HG03139 (cell line): ENCODE data around the gene RNF141.
A peak's percentile ranks its signal among the peaks of the same experiment; 100 is the strongest.

Experiments used
- ATAC-seq: cut with Tn5 transposase; IDR thresholded peaks from one replicate; pipeline ENCODE4 v1.9.1; 2021; ENCODE audit not compliant: unreplicated experiment

Gene RNF141

GRCh38 chr11:10498426-10499250 is 42.3 kb downstream of the RNF141 start:
- no peak for ATAC-seq

GRCh38 chr11:10498022-10498400 is 43.0 kb downstream of the RNF141 start:
- no peak for ATAC-seq

GRCh38 chr11:10497371-10498021 is 43.5 kb downstream of the RNF141 start:
- ATAC-seq: no peak

GRCh38 chr11:10496296-10496936 is 44.6 kb downstream of the RNF141 start:
- ATAC-seq: no peak

GRCh38 chr11:10495464-10495786 is 45.6 kb downstream of the RNF141 start:
- no peak for ATAC-seq

GRCh38 chr11:10494636-10495463 is 46.1 kb downstream of the RNF141 start:
- no peak for ATAC-seq

GRCh38 chr11:10493041-10493663 is 47.8 kb downstream of the RNF141 start:
- ATAC-seq: no peak

GRCh38 chr11:10492084-10492483 is 48.9 kb downstream of the RNF141 start:
- ATAC-seq: no peak

- ATAC-seq: no peak
Observed at GRCh38 chr11:10490398-10491241, 50.4 kb downstream of the RNF141 start.

GRCh38 chr11:10490032-10490397 is 51.0 kb downstream of the RNF141 start:
- ATAC-seq: no peak

GRCh38 chr11:10488934-10489691 is 51.9 kb downstream of the RNF141 start:
- ATAC-seq: peak; percentile 48

GRCh38 chr11:10488121-10488933 is 52.7 kb downstream of the RNF141 start:
- ATAC-seq: no peak

- ATAC-seq: no peak
Observed at GRCh38 chr11:10487002-10487647, 53.9 kb downstream of the RNF141 start.

- no peak for ATAC-seq
Observed at GRCh38 chr11:10486161-10486840, 54.7 kb downstream of the RNF141 start.

GRCh38 chr11:10485646-10486045 is 55.3 kb downstream of the RNF141 start:
- no peak for ATAC-seq

- no peak for ATAC-seq
Observed at GRCh38 chr11:10484461-10485180, 56.4 kb downstream of the RNF141 start.

- ATAC-seq: no peak
Observed at GRCh38 chr11:10483584-10483983, 57.4 kb downstream of the RNF141 start.
